Glutamatergic neuron (in vitro differentiated cells): Measurements from ENCODE around the gene SKA3. TPM values are rescaled to one million over a fixed set of nuclear protein-coding genes. Genes with fewer than 3 reads are reported as not detected.
"Not testable (repeated sequence)": the region's sequence is repeated elsewhere in the genome, so short reads cannot be mapped to it uniquely, and the experiment has no call there.

ENCODE experiments used
- DNase-seq: peaks from one replicate; pipeline ENCODE4 v3.0.0; 2022
- H3K27ac Mint-ChIP-seq: one replicate; pipeline ENCODE4 v1.8.0; 2020; ENCODE audit warnings: mild to moderate bottlenecking, mixed read lengths, inconsistent platforms; ENCODE audit not compliant: unreplicated experiment
- H3K27me3 Mint-ChIP-seq: one replicate; pipeline ENCODE4 v1.8.0; 2020; ENCODE audit warnings: mild to moderate bottlenecking, moderate library complexity, mixed read lengths, inconsistent platforms; ENCODE audit not compliant: unreplicated experiment
- H3K36me3 Mint-ChIP-seq: one replicate; pipeline ENCODE4 v1.8.0; 2020; ENCODE audit warnings: mild to moderate bottlenecking, mixed read lengths, inconsistent platforms; ENCODE audit not compliant: unreplicated experiment
- H3K4me1 Mint-ChIP-seq: one replicate; pipeline ENCODE4 v1.8.0; 2020; ENCODE audit warnings: mild to moderate bottlenecking, low read depth, mixed read lengths, inconsistent platforms; ENCODE audit not compliant: unreplicated experiment
- H3K4me3 Mint-ChIP-seq: one replicate; pipeline ENCODE4 v1.8.0; 2020; ENCODE audit warnings: mild to moderate bottlenecking, mixed read lengths, inconsistent platforms; ENCODE audit not compliant: unreplicated experiment
- H3K9me3 Mint-ChIP-seq: one replicate; pipeline ENCODE4 v1.8.0; 2020; ENCODE audit warnings: mild to moderate bottlenecking, moderate library complexity, mixed read lengths, inconsistent platforms; ENCODE audit not compliant: unreplicated experiment
- CTCF ChIP-seq: fragments of 200-600 bp; sonication (generic); IDR thresholded peaks from one replicate; pipeline ENCODE4 v1.5.0; 2021; ENCODE audit not compliant: partially characterized antibody, unreplicated experiment
- total RNA-seq: library from RNA; stranded (reverse); fragmentation: NEBNext Ultra II Directional; extraction: Animal tissue kit (Norgen Biotek cat#: 25700); gene quantifications from one replicate; pipeline ENCODE4 v1.2.1, GENCODE V29; 2021; ENCODE audit not compliant: unreplicated experiment

The SKA3 gene
- total RNA-seq, 1 donor from 2014 or later = 4.6 TPM

GRCh38 chr13:21176982-21177284 is 581 bp upstream of the SKA3 start:
- peak overlapping the region; percentile 92 for H3K27ac Mint-ChIP-seq

GRCh38 chr13:21175656-21176214 is 617 bp downstream of the SKA3 start:
- Mint-ChIP-seq H3K27ac (no peak overlapping the region), H3K27me3 (peaks cover 3% of the 10 kb centered on the region), H3K4me1 (peaks cover 2% of the 10 kb centered on the region), H3K4me3 (peak overlapping the region; percentile 96), H3K36me3 (no peaks in the 10 kb centered on the region), H3K9me3 (no peaks in the 10 kb centered on the region)
- no peak for TF ChIP-seq CTCF
- no peak for DNase-seq

More at GRCh38 chr13:21176982-21177284, 581 bp upstream of the SKA3 start:
- TF ChIP-seq CTCF = peak; percentile 16
- peak overlapping the region; percentile 96 for H3K4me3 Mint-ChIP-seq
- no peak for DNase-seq
- H3K27me3 Mint-ChIP-seq = peaks cover 3% of the 10 kb centered on the region
- H3K36me3 Mint-ChIP-seq = no peaks in the 10 kb centered on the region
- H3K4me1 Mint-ChIP-seq = peaks cover 2% of the 10 kb centered on the region
- H3K9me3 Mint-ChIP-seq = no peaks in the 10 kb centered on the region

- H3K9me3 Mint-ChIP-seq, H3K27me3 Mint-ChIP-seq, H3K4me1 Mint-ChIP-seq, H3K4me3 Mint-ChIP-seq, H3K36me3 Mint-ChIP-seq, H3K27ac Mint-ChIP-seq, DNase-seq: not testable (repeated sequence)
Measured at GRCh38 chr13:21173767-21174166, 2.6 kb downstream of the SKA3 start.

- Mint-ChIP-seq H3K9me3 (no peaks in the 10 kb centered on the region), H3K36me3 (no peaks in the 10 kb centered on the region), H3K4me3 (no peak overlapping the region), H3K4me1 (peaks cover 2% of the 10 kb centered on the region), H3K27me3 (peaks cover 2% of the 10 kb centered on the region), H3K27ac (no peak overlapping the region)
- no peak for TF ChIP-seq CTCF
- DNase-seq = no peak
Measured at GRCh38 chr13:21171420-21171819, 4.9 kb downstream of the SKA3 start.

GRCh38 chr13:21165606-21166005 is 10.7 kb downstream of the SKA3 start:
- not testable (repeated sequence) for H3K27me3 Mint-ChIP-seq, H3K4me1 Mint-ChIP-seq, H3K4me3 Mint-ChIP-seq, H3K36me3 Mint-ChIP-seq, DNase-seq, H3K9me3 Mint-ChIP-seq, H3K27ac Mint-ChIP-seq

GRCh38 chr13:21164631-21165030 is 11.7 kb downstream of the SKA3 start:
- no peak for TF ChIP-seq CTCF
- Mint-ChIP-seq H3K4me1 (no peaks in the 10 kb centered on the region), H3K36me3 (no peaks in the 10 kb centered on the region), H3K9me3 (no peaks in the 10 kb centered on the region), H3K4me3 (no peak overlapping the region), H3K27me3 (no peaks in the 10 kb centered on the region), H3K27ac (no peak overlapping the region)
- no peak for DNase-seq
